ENCODE data around the gene GNG3.

- TF ChIP-seq GATA3 (IDR thresholded peaks at IDR 0.05; ENCODE audit: low read depth, low read length) (no peak), GATA2 (IDR thresholded peaks at IDR 0.05; ENCODE audit: low read depth, low read length) (no peak)
Observed at GRCh38 chr11:62682518-62682917, 25.0 kb upstream of the GNG3 start.
